Effector memory CD8-positive, alpha-beta T cell (primary cell): ENCODE results near the gene POLR3C.
A peak's percentile ranks its signal among the peaks of the same experiment; 100 is the strongest.
"Not testable (repeated sequence)": the region's sequence is repeated elsewhere in the genome, so short reads cannot be mapped to it uniquely, and the experiment has no call there.

Experiments used
- ATAC-seq: fragments of 150-1000 bp; cut with Tn5 transposase; replicated peaks from 2 replicates; pipeline ENCODE4 v1.10.0; 2021; ENCODE audit warnings: mild to moderate bottlenecking, moderate library complexity
- DNase-seq, 3 experiments: peaks; one replicate each; pipeline ENCODE4 v3.0.0; 2021
- H3K27ac Mint-ChIP-seq, 2 donors: one replicate each; pipeline ENCODE4 v1.8.0; 2022; ENCODE audit warnings: mild to moderate bottlenecking in 2 of 2, mixed read lengths in 2 of 2, moderate library complexity in 2 of 2
- H3K27me3 Mint-ChIP-seq, 2 donors: one replicate each; pipeline ENCODE4 v1.8.0; 2022; ENCODE audit warnings: mixed read lengths in 2 of 2
- H3K36me3 Mint-ChIP-seq: one replicate; pipeline ENCODE4 v1.8.0; 2022; ENCODE audit warnings: mild to moderate bottlenecking, moderate library complexity, mixed read lengths; ENCODE audit not compliant: insufficient read depth
- H3K4me1 Mint-ChIP-seq, 2 donors: one replicate each; pipeline ENCODE4 v1.8.0; 2022; ENCODE audit warnings: low read depth in 2 of 2, mixed read lengths in 2 of 2
- H3K4me3 Mint-ChIP-seq, 2 donors: one replicate each; pipeline ENCODE4 v1.8.0; 2022; ENCODE audit warnings: mild to moderate bottlenecking in 2 of 2, mixed read lengths in 2 of 2, moderate library complexity in 2 of 2
- H3K9me3 Mint-ChIP-seq, 2 donors: one replicate each; pipeline ENCODE4 v1.8.0; 2022; ENCODE audit warnings: mixed read lengths in 2 of 2

POLR3C gene

DNA sequence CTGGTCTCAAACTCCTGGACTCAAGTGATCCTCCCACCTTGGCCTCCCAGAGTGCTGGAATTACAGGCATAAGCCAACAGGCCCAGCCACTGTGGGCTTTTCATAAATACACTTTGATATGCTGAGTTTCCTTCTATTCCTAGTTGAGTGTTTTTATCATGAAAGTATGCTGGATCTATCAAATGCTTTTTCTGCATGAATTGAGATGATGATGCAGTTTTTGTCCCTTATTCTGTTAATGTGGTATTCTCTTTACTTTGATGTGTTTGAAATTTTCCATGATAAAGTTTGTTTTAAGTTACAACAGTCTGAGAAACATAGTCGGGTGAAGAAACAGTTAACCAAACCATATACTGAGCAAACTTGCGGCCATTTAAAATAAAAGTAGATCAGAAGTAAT, 24.2 kb upstream of the POLR3C start:
- DNase-seq (no peak), ATAC-seq (no peak)
- Mint-ChIP-seq H3K9me3 (peaks cover 6 to 7% of the 10 kb centered on the region in 2 donors), H3K4me3 (no peak overlapping the region), H3K27ac (peak overlapping the region in 1 of 2 donors; percentile 14), H3K4me1 (peaks cover 26 to 46% of the 10 kb centered on the region in 2 donors), H3K36me3 (peaks cover 3% of the 10 kb centered on the region), H3K27me3 (no peaks in the 10 kb centered on the region)

DNA sequence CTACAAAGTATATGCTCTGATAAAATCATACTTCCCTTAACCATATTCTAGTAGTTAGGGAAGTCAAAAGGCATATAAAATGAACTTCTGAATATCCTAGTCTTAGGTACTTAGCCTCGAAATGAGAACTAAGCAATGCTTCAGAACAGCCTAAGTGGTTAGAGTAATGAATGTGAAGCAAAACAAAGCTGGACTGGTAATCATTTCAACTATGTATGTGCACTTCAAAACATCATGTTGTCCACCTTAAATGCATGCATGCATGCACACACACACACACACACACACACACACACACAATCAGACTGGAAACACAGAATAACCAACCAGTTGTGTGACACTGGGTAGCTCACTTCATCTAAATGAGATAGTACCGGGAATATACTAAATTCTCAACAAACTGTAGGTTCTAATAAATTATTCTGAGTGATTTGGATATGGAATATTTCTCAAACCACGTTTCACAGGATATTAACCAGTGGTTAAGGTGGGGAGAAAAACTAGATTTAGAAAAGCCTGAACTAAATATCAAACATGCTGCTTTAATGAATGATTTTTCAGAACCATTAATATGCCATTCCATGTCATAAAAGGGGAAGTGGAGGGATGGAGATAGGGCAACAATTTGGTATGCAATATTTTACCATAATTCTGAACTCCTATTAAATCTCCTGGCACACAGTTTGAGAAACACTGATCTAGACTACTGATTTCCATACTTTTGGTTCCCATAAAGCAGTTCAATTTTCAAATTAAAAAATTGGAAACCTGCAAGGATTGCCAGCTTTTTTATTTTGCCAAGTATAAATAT, 19.6 kb upstream of the POLR3C start:
- ATAC-seq: no peak
- Mint-ChIP-seq H3K4me1 (peaks cover 28 to 48% of the 10 kb centered on the region in 2 donors), H3K27me3 (no peaks in the 10 kb centered on the region), H3K9me3 (no peaks in the 10 kb centered on the region), H3K4me3 (peak overlapping the region in 1 of 2 donors; percentile 21), H3K36me3 (peaks cover 3% of the 10 kb centered on the region), H3K27ac (peak overlapping the region in 1 of 2 donors; percentile 41)
- DNase-seq: no peak

DNA sequence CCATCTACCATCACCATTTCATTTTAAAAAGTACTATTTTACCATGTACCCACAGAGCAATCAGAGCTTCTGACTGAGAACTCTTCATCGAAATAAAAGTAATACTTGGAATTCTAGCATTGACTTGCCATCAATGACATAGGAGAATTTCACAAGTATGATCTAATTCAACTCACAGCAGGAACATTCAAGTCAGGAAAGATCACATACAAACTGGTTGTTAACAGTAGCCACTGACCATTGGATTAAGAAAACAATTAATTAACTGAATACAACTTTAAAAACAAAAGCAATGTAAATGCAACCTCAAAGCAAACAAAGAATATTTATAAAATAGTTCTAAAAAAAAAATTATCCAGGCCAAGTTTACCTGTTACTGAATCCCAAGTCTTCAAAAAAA, 18.9 kb upstream of the POLR3C start:
- Mint-ChIP-seq H3K27me3 (no peaks in the 10 kb centered on the region), H3K27ac (peak overlapping the region in 1 of 2 donors; percentile 41), H3K9me3 (no peaks in the 10 kb centered on the region), H3K4me1 (peaks cover 25 to 42% of the 10 kb centered on the region in 2 donors), H3K36me3 (peaks cover 3% of the 10 kb centered on the region), H3K4me3 (peak overlapping the region in 1 of 2 donors; percentile 21)
- DNase-seq (no peak), ATAC-seq (no peak)

DNA sequence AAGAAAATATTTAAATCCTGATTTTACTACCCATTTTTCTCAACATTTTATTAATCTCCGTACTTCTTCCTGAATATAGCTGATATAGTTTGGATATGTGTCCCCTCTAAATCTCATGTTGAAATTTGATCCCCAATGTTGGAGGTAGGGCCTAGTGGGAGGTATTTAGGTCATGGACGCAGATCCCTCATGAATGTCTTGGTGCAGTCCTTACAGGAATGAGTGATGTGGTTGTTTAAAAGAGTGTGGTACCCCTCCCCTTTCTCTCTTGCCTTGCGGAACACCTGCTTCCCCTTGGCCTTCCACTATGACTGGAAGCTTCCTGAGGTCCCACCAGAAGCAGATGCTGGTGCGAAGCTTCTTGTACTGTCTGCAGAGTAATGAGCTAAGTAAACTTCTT, 17.6 kb upstream of the POLR3C start:
- Mint-ChIP-seq H3K4me1 (peaks cover 17 to 34% of the 10 kb centered on the region in 2 donors), H3K27ac (no peak overlapping the region), H3K27me3 (no peaks in the 10 kb centered on the region), H3K4me3 (no peak overlapping the region), H3K9me3 (no peaks in the 10 kb centered on the region), H3K36me3 (peaks cover 3% of the 10 kb centered on the region)
- DNase-seq (no peak), ATAC-seq (no peak)

DNA sequence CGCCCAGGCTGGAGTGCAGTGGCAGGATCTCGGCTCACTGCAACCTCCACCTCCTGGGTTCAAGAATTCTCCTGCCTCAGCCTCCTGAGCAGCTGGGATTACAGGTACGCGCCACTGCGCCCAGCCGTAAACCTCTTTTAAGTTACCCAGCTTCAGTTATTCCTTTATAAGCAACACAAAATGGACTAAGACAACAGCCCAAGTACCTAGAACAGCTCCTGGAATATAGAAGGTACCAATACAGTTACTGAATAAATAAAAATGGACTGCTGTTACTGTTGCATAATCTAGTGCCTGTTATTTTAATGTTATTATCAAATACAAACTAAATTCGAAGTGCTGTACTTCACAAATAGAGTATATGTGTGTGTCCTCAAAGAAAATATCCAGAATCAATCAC, 17.2 kb upstream of the POLR3C start:
- no peak overlapping the region for H3K27ac Mint-ChIP-seq
- H3K4me1 Mint-ChIP-seq: peaks cover 17 to 30% of the 10 kb centered on the region in 2 donors

DNA sequence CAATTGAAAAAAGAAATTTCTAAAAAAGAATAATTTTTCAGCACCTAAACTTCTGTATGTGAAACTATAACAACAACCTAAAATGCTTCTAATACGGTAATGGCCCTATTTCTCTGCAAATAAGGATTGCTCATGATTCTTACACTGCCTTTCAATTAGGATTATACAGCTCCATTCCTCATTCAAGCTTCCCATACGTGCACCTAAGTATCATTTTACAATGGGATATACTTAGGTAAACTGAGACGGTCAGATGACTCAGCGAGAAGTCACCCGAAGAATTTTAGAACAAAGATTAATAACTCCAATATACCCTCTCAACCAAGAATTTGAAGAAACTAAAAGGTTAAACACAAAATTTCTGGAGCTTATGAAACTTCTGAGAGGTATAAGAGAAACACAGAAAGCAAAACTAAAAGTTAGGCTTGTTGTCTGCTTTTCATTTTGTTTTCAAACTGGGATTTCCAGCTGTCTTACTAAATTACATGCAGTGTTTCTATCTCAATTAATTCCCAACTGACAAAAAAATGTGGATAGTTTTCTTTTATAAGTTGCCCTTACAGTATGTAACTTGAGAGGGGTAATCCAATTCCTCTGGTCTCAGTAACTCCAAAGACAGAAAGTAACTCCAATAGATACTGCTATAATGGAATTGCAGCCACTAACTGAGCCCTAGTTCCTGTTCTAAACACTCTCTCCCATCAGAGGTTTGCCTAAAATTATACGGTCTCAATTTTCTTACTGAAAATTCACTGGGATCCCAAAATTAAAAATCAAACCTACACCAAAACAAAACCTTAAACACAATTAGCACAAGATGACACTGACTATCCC, 10.8 kb upstream of the POLR3C start:
- H3K27me3 Mint-ChIP-seq, ATAC-seq, H3K27ac Mint-ChIP-seq, H3K36me3 Mint-ChIP-seq, H3K4me1 Mint-ChIP-seq, H3K4me3 Mint-ChIP-seq, DNase-seq, H3K9me3 Mint-ChIP-seq: not testable (repeated sequence)

More for the DNA sequence above, 17.2 kb upstream of the POLR3C start:
- ATAC-seq (no peak), DNase-seq (no peak)
- H3K36me3 Mint-ChIP-seq: peaks cover under 1% of the 10 kb centered on the region
- no peaks in the 10 kb centered on the region for H3K27me3 Mint-ChIP-seq
- H3K4me3 Mint-ChIP-seq: no peak overlapping the region
- no peaks in the 10 kb centered on the region for H3K9me3 Mint-ChIP-seq

DNA sequence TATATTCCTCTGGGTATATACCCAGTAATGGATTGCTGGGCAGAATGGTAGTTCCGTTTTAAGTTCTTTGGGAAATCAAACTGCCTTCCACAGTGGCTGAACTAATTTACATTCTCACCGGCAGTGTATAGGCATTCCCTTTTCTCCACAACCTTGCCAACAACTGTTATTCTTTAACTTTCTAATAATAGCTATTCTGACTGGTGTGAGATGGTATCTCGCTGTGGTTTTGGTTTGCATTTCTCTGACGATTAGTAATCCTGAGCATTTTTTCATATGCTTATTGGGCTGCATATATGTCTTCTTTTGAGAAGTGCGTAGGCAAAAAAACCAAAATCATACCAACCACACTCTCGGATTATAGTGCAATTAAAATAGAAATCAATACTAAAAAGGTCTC, 5.9 kb upstream of the POLR3C start:
- H3K9me3 Mint-ChIP-seq, H3K4me3 Mint-ChIP-seq, H3K27ac Mint-ChIP-seq, H3K27me3 Mint-ChIP-seq, DNase-seq, H3K4me1 Mint-ChIP-seq: not testable (repeated sequence)
- H3K36me3 Mint-ChIP-seq: peaks cover 10% of the 10 kb centered on the region
- ATAC-seq: peak; percentile 24

DNA sequence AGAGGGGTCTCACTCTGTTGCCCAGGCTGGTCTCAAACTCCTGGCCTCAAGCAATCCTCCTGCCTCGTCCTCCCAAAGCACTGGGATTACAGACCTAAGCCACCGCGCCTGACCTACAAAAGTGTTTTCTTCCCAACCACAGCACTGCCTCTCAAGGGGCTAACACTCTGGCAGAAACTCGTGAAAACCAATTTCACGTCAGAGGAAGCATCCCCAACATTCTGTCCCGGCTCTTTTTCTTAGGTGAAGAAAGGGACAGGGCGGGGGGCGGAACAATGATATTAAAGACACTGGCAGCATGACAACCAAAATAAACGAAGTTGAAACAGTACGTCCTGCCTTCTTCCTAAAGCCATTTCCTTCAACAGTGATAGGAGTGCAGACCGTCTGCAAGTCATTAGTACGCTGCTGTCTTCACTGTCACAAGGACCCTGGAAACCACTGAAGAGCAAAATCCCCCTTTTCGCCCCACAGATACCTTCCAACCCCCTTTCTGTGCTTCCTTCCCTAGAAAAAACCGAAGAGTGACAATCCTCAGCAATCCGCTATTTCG, 1.1 kb upstream of the POLR3C start:
- H3K27me3 Mint-ChIP-seq, DNase-seq, H3K9me3 Mint-ChIP-seq: not testable (repeated sequence)
- Mint-ChIP-seq H3K36me3 (peaks cover 40% of the 10 kb centered on the region), H3K4me3 (peak overlapping the region; percentile 99), H3K4me1 (peaks cover 21 to 24% of the 10 kb centered on the region in 2 donors), H3K27ac (peak overlapping the region in 1 of 2 donors; percentile 97)
- peak; percentile 36 for ATAC-seq

DNA sequence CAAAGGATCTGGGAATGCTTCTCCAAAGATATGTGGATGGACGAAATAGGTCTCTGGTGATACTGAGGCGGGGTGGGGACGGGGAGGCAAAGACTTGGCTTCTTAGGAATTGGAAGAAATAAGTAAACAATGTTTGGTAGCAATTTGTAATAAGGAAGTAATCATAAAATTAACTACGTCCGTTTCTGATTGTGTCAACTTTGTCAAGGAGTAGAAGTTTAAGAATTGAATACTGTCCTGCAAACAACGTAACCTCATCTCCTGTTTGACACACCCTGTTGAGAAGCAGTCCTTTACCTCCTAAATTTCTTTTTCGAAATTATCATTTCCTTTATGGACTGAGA, 471 bp downstream of the POLR3C start:
- ATAC-seq: no peak
- no peaks in the 10 kb centered on the region for H3K9me3 Mint-ChIP-seq
- peaks cover 45% of the 10 kb centered on the region for H3K36me3 Mint-ChIP-seq
- peaks cover 20 to 32% of the 10 kb centered on the region in 2 donors for H3K4me1 Mint-ChIP-seq
- no peaks in the 10 kb centered on the region for H3K27me3 Mint-ChIP-seq
- H3K27ac Mint-ChIP-seq: peak overlapping the region; percentile 96 to 97
- H3K4me3 Mint-ChIP-seq: peak overlapping the region; percentile 99
- DNase-seq: no peak

DNA sequence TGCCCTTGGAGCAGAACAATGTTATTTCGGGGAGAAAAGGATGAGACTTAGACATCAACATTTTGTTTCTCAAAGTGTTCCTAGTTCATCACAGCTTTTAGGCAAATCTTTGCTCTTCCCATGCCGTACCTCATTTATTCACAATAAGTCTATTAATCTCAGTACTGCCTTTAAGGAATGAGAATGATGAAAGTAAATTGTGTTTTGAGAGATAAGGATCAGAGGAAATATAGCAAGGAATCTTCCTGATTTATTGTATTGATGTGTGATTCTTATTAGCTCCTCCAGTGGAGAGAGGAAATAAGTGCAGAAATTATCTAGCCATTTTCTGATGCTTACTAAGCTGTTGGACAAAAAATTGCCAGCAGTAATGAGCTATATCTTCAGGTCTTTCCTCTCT, 2.0 kb downstream of the POLR3C start:
- Mint-ChIP-seq H3K27ac (no peak overlapping the region), H3K4me3 (peak overlapping the region; percentile 99)
- ATAC-seq: no peak

DNA sequence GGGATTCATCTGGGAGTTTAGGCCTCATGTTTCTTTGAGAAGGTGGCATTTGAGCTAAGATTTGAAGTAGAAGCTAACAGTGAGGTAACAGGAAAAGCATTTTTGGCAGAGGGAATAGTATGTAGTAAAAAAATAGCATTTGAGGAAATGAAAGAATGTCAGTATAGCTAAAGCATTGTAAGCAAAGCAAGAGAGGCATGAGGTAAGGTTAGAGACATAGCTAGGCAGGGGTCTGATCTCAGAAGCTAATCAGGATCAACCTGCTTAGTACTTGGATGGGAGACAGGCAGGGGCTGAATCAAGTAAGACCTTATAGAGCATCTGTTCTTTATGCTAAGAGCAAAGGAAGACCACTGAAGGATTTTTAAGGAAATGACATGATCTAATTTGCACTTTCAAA, 4.0 kb downstream of the POLR3C start:
- Mint-ChIP-seq H3K27ac (no peak overlapping the region), H3K4me1 (peaks cover 16 to 35% of the 10 kb centered on the region in 2 donors), H3K9me3 (no peaks in the 10 kb centered on the region), H3K27me3 (no peaks in the 10 kb centered on the region), H3K36me3 (peaks cover 65% of the 10 kb centered on the region), H3K4me3 (no peak overlapping the region)
- ATAC-seq (no peak), DNase-seq (no peak)

More for the DNA sequence above, 2.0 kb downstream of the POLR3C start:
- Mint-ChIP-seq H3K4me1 (peaks cover 19 to 35% of the 10 kb centered on the region in 2 donors), H3K27me3 (no peaks in the 10 kb centered on the region), H3K9me3 (no peaks in the 10 kb centered on the region), H3K36me3 (peaks cover 59% of the 10 kb centered on the region)
- no peak for DNase-seq

DNA sequence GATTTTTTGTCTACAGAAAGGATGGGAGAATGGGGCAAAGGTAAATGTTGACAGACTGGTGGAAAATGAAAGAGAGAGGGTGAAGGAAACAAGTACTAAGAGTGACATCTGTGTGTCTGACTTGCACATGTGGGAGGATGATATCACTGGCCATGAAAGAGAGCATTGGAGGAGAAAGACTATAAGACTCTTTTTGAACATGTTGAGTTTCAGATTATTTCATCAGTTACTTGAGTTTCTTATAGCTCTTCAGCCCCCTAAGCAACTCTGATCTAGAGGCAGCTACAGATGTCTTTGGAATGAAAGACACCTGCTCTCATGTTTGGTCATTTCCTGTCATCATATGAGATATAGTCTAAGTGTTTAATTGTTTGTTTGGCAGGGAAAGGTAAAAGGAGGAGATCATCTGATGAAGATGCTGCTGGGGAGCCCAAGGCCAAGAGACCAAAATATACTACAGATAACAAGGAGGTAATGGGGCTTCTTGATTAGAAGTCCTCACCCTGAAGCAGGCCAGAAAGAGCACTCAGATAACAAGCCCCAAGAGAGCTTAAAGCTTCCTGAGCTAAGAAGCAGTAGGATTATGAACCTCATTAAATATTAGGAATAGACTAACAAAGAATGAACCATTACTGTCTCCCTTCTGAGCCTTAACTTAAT, 4.5 kb downstream of the POLR3C start:
- ATAC-seq: no peak
- no peak for DNase-seq
- peaks cover 70% of the 10 kb centered on the region for H3K36me3 Mint-ChIP-seq
- H3K27me3 Mint-ChIP-seq: no peaks in the 10 kb centered on the region
- H3K4me3 Mint-ChIP-seq: no peak overlapping the region
- H3K27ac Mint-ChIP-seq: peak overlapping the region in 1 of 2 donors; percentile 41
- peaks cover 14 to 35% of the 10 kb centered on the region in 2 donors for H3K4me1 Mint-ChIP-seq
- H3K9me3 Mint-ChIP-seq: no peaks in the 10 kb centered on the region

DNA sequence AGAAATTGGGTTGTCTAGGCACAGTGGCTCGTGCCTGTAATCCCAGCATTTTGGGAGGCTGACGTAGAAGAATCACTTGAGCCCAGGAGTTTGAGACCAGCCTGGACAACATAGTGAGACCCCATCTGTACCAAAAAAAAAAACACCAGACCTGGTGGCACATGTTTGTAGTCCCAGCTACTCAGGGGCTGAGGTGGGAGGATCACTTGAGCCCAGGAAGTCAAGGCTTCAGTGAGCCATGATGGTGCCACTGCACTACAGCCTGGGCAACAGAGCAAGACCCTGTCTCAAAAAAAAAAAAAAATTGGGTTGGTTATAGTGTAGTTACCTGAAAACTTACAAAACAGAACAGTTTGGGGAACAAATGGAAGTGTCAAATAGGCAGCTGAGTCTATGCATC, 6.8 kb downstream of the POLR3C start:
- not testable (repeated sequence) for DNase-seq, H3K4me3 Mint-ChIP-seq, H3K9me3 Mint-ChIP-seq, H3K27me3 Mint-ChIP-seq, ATAC-seq
- Mint-ChIP-seq H3K36me3 (peaks cover 76% of the 10 kb centered on the region), H3K4me1 (peaks cover 4 to 20% of the 10 kb centered on the region in 2 donors), H3K27ac (peak overlapping the region in 1 of 2 donors; percentile 64)
